Panc1 (cell line): ENCODE data around the gene FLOT2. TPM values are rescaled to one million over a fixed set of nuclear protein-coding genes. Genes with fewer than 3 reads are reported as not detected.

Experiments
- ATAC-seq: fragments of 200-7000 bp; cut with Tn5 transposase; 2 replicates; pipeline ENCODE4 v1.9.1; 2020; ENCODE audit warnings: mild to moderate bottlenecking, moderate library complexity
- BruUV-seq: library from RNA; stranded (reverse); fragments of 400-500 nt; replicated peaks from 2 replicates; lab custom pipeline; 2021; lab: Mats Ljungman, UMichigan
- CTCF ChIA-PET: fragments of 300-600 bp; sonication (Branson Sonifier 250); formaldehyde crosslinking; loops from one replicate; lab custom pipeline; 2022; ENCODE audit warnings: antibody characterized with exemption; lab: Charles Lee
- POLR2A ChIA-PET: fragments of 300-600 bp; sonication (Branson Sonifier 250); formaldehyde crosslinking; loops from one replicate; lab custom pipeline; 2022; ENCODE audit warnings: antibody characterized with exemption; lab: Charles Lee
- DNase-seq: peaks from one replicate; pipeline ENCODE4 v3.0.0-alpha.2; 2010; ENCODE audit warnings: low read depth, low spot score
- H3K27ac ChIP-seq: 2 replicates; pipeline ENCODE4 v1.5.1; 2011; ENCODE audit warnings: mild to moderate bottlenecking, low read length, inconsistent platforms
- H3K27me3 ChIP-seq: fragments of 200-500 bp; sonication (Bioruptor generic); 2 replicates; pipeline ENCODE4 v1.6.0; 2014; ENCODE audit warnings: low read length, inconsistent platforms; ENCODE audit not compliant: control insufficient read depth, insufficient read depth
- H3K36me3 ChIP-seq: fragments of 200-500 bp; sonication (Bioruptor generic); 2 replicates; pipeline ENCODE4 v1.5.1; 2014; ENCODE audit warnings: inconsistent platforms, mild to moderate bottlenecking, low read length, moderate library complexity; ENCODE audit not compliant: control insufficient read depth, insufficient read depth
- H3K4me1 ChIP-seq: 2 replicates; pipeline ENCODE4 v1.5.1; 2011; ENCODE audit warnings: inconsistent platforms, mild to moderate bottlenecking, low read length, moderate library complexity; ENCODE audit not compliant: control insufficient read depth, insufficient read depth
- H3K4me3 ChIP-seq, 2 experiments: 2 replicates each; pipeline ENCODE4 v1.5.1; 2011 to 2012; ENCODE audit warnings: low read depth in 2 of 2, low read length in 2 of 2, mild to moderate bottlenecking in 2 of 2, inconsistent platforms in 1 of 2, moderate library complexity in 1 of 2
- H3K9me3 ChIP-seq: fragments of 200-500 bp; sonication (Bioruptor generic); 2 replicates; pipeline ENCODE4 v1.5.1; 2014; ENCODE audit warnings: low read depth, mild to moderate bottlenecking, inconsistent platforms, low read length, moderate library complexity; ENCODE audit not compliant: control insufficient read depth, insufficient read depth
- CTCF ChIP-seq: fragments of 450-650 bp; IDR thresholded peaks from 2 replicates; pipeline ENCODE4 v1.5.1; 2017; ENCODE audit warnings: mild to moderate bottlenecking
- POLR2AphosphoS5 ChIP-seq: IDR thresholded peaks from 2 replicates; pipeline ENCODE4 v1.6.1; 2012; ENCODE audit warnings: mild to moderate bottlenecking, low read depth, low read length, moderate library complexity
- SIN3A ChIP-seq: IDR thresholded peaks from 2 replicates; pipeline ENCODE4 v1.6.1; 2012; ENCODE audit warnings: low read depth, mild to moderate bottlenecking, low read length, moderate library complexity, borderline replicate concordance; ENCODE audit not compliant: insufficient read depth
- TCF7L2 ChIP-seq: IDR thresholded peaks from 2 replicates; pipeline ENCODE4 v1.6.1; 2011; ENCODE audit warnings: mild to moderate bottlenecking, low read depth, low read length, inconsistent platforms
- in situ Hi-C: cut with HindIII; loops from 2 replicates; pipeline ENCODE4 v1.10.0; 2016; ENCODE audit warnings: low sequenced_read_pairs, low pct_unique_long_range_greater_than_20kb
- intact Hi-C: fragments of 100-400 bp; cut with micrococcal nuclease; formaldehyde crosslinking; loops from one replicate; pipeline ENCODE4 v1.10.0; 2022; ENCODE audit not compliant: unreplicated experiment
- total RNA-seq: library from RNA; stranded (reverse); gene quantifications from one replicate; pipeline ENCODE4 v1.2.1, GENCODE V29; 2021; ENCODE audit not compliant: unreplicated experiment
- TF ChIP-seq, protein P1 (sequence below), 2 experiments: IDR thresholded peaks; 2 replicates each; pipeline ENCODE4 v1.6.1; 2011 to 2012; ENCODE audit warnings: low read depth in 2 of 2, control low read depth in 1 of 2, low read length in 1 of 2, mild to moderate bottlenecking in 1 of 2, moderate library complexity in 1 of 2; ENCODE audit not compliant: insufficient read depth in 1 of 2

The FLOT2 gene
- total RNA-seq, 1 experiment from 2014 or later, result 110 TPM

DNA sequence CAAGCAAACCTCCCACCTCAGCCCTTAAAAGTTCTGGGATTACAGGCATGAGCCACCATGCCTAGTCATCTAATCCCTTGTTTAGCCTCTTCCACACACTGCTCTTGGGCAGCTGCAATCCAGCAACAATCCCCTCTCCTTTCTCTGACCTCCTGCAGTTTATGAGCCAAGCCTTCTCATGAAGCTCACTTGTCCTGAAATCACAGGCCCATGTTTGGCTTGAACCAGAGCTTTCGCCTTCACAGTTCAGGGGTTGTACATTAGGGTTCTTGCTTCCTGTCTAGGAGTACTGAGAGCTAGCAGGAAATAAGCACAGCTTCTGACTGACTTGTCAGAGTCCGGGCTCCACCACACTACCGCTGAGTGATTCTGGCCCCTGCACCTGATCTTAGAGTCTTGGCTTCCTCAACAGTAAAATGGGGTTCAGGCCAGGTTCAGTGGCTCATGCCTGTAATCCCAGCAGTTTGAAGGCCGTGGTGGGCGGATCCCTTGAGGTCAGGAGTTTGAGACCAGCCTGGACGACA, 26.4 kb downstream of the FLOT2 start:
- DNase-seq (no peak), ATAC-seq (no peak)
- H3K27me3 ChIP-seq, result no peaks in the 10 kb centered on the region
- H3K36me3 ChIP-seq, result no peaks in the 10 kb centered on the region
- no peak overlapping the region for H3K4me3 ChIP-seq
- in situ Hi-C loops, result loop anchor here (10.0 kb wide), 1 partner anchor 106 kb away; no protein-coding TSS in a partner anchor
- BruUV-seq, result no TSS peak
- H3K27ac ChIP-seq, result no peak overlapping the region
- POLR2A ChIA-PET, result interaction anchor here (0.6 to 0.9 kb wide), 4 partner anchors 11 to 273 kb away, joined by 3 to 8 read pairs (median 4); partner anchors contain the start of gene FLOT2
- intact Hi-C loops, result loop anchor here (10.0 kb wide), 1 partner anchor 106 kb away; no protein-coding TSS in a partner anchor
- TF ChIP-seq CTCF, result no peak
- TF ChIP-seq POLR2AphosphoS5, result no peak
- TF ChIP-seq TCF7L2, result no peak
- TF ChIP-seq SIN3A, result no peak
- TF ChIP-seq, protein P1, sequence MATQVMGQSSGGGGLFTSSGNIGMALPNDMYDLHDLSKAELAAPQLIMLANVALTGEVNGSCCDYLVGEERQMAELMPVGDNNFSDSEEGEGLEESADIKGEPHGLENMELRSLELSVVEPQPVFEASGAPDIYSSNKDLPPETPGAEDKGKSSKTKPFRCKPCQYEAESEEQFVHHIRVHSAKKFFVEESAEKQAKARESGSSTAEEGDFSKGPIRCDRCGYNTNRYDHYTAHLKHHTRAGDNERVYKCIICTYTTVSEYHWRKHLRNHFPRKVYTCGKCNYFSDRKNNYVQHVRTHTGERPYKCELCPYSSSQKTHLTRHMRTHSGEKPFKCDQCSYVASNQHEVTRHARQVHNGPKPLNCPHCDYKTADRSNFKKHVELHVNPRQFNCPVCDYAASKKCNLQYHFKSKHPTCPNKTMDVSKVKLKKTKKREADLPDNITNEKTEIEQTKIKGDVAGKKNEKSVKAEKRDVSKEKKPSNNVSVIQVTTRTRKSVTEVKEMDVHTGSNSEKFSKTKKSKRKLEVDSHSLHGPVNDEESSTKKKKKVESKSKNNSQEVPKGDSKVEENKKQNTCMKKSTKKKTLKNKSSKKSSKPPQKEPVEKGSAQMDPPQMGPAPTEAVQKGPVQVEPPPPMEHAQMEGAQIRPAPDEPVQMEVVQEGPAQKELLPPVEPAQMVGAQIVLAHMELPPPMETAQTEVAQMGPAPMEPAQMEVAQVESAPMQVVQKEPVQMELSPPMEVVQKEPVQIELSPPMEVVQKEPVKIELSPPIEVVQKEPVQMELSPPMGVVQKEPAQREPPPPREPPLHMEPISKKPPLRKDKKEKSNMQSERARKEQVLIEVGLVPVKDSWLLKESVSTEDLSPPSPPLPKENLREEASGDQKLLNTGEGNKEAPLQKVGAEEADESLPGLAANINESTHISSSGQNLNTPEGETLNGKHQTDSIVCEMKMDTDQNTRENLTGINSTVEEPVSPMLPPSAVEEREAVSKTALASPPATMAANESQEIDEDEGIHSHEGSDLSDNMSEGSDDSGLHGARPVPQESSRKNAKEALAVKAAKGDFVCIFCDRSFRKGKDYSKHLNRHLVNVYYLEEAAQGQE (IDR thresholded peaks at IDR 0.05; ENCODE audit: insufficient read depth in 1 of 2, low read depth in 2 of 2, low read length in 1 of 2), result no peak
- CTCF ChIA-PET, result no interaction called here
- no peaks in the 10 kb centered on the region for H3K9me3 ChIP-seq
- H3K4me1 ChIP-seq, result no peaks in the 10 kb centered on the region

DNA sequence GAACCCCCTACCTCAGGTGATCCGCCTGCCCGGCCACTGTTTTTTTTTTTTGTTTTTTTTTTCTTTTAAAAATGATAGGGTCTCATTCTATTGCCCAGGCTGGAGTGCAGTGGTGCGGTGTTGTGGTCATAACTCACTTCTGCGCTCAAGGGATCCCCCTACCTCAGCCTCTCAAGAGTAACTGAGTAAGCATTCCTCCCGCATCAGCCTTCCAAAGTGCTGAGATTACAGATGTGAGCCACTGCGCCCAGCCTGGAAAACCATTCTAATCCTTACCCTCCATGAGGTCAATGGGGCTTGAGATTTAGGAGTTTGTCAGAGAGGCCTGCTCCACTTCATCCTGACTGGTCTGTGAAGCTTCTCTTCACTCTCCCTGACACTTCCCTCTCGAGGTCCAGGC, 30.3 kb downstream of the FLOT2 start:
- BruUV-seq, result no TSS peak
- no peaks in the 10 kb centered on the region for H3K4me1 ChIP-seq
- H3K9me3 ChIP-seq, result no peaks in the 10 kb centered on the region
- ATAC-seq (no peak), DNase-seq (no peak)
- H3K36me3 ChIP-seq, result no peaks in the 10 kb centered on the region
- H3K27ac ChIP-seq, result no peak overlapping the region
- no peak overlapping the region for H3K4me3 ChIP-seq
- intact Hi-C loops, result no loop called here
- POLR2A ChIA-PET, result no interaction called here
- TF ChIP-seq POLR2AphosphoS5 (no peak), CTCF (no peak), SIN3A (no peak), TCF7L2 (no peak)
- TF ChIP-seq, protein P1 (IDR thresholded peaks at IDR 0.05; ENCODE audit: insufficient read depth in 1 of 2, low read depth in 2 of 2, low read length in 1 of 2), result no peak
- in situ Hi-C loops, result no loop called here
- no peaks in the 10 kb centered on the region for H3K27me3 ChIP-seq
- CTCF ChIA-PET, result no interaction called here
